ENCODE data around the gene MRPL24. TPM values are rescaled to one million over a fixed set of nuclear protein-coding genes. Genes with fewer than 3 reads are reported as not detected.
A peak's percentile ranks its signal among the peaks of the same experiment; 100 is the strongest.

The MRPL24 gene
- total and polyA plus RNA-seq, 2 of the 13 experiments (the other 11 are each of a cell fraction or from before 2014, with no cell fraction given): 38.1 to 42.9 TPM

DNA sequence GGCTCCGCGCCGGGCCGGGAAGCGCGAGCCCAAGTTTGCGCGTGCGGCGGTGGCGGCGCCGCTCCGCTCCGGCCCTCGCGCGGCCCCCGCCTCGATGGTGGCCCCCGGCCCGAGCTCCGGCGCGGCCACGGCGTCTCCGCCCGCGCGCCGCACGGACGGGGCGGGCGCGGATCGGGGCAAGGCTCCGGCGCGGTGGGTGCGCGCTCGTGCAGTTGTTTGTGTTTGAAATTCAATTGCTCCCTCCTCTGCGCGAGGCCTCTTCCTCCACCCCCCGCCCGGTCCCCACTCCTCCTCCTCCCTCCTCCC, 10.5 kb upstream of the MRPL24 start, which contains the start of gene HDGF (continued):
- TF ChIP-seq SIN3A (IDR thresholded peaks at IDR 0.05; ENCODE audit: borderline replicate concordance, low read depth, low read length) (no peak), ZNF160 (CRISPR knock-in tag; IDR thresholded peaks at IDR 0.05) (no peak), ZNF20 (CRISPR knock-in tag; IDR thresholded peaks at IDR 0.05) (0 out of 2 replicates have a peak, but pooled peaks have one; percentile 17), ZFP36 (IDR thresholded peaks at IDR 0.05; ENCODE audit: borderline replicate concordance, low read depth, low read length, partially characterized antibody) (no peak), ZNF354B (CRISPR knock-in tag; IDR thresholded peaks at IDR 0.05) (no peak), LCORL (IDR thresholded peaks at IDR 0.05) (no peak), LCORL (CRISPR knock-in tag; IDR thresholded peaks at IDR 0.05) (no peak), CCDC6 (CRISPR knock-in tag; IDR thresholded peaks at IDR 0.05) (no peak), PAF1 (CRISPR knock-in tag; IDR thresholded peaks at IDR 0.05) (no peak), HOXA9 (CRISPR knock-in tag; IDR thresholded peaks at IDR 0.05; ENCODE audit: borderline replicate concordance) (no peak; the same call in 1 of the 2 replicates), TSC22D2 (CRISPR knock-in tag; IDR thresholded peaks at IDR 0.05; ENCODE audit: borderline replicate concordance) (no peak), PLRG1 (conservative IDR thresholded peaks at IDR 0.05) (no peak), ZNF543 (CRISPR knock-in tag; IDR thresholded peaks at IDR 0.05) (no peak), ZEB1 (IDR thresholded peaks at IDR 0.05; ENCODE audit: insufficient replicate concordance, low read depth) (peak; percentile 12), ZNF569 (CRISPR knock-in tag; IDR thresholded peaks at IDR 0.05; ENCODE audit: borderline replicate concordance) (no peak), ZMYM3 (CRISPR knock-in tag; IDR thresholded peaks at IDR 0.05) (no peak), KLF12 (CRISPR knock-in tag; IDR thresholded peaks at IDR 0.05; ENCODE audit: borderline replicate concordance) (no peak), TGIF2 (CRISPR knock-in tag; IDR thresholded peaks at IDR 0.05) (no peak), AGO2 (optimal IDR thresholded peaks at IDR 0.05; ENCODE audit: low read depth, low read length) (peak; percentile 18), POGZ (CRISPR knock-in tag; IDR thresholded peaks at IDR 0.05) (no peak), YEATS2 (CRISPR knock-in tag; IDR thresholded peaks at IDR 0.05; ENCODE audit: borderline replicate concordance) (no peak), ZSCAN21 (CRISPR knock-in tag; IDR thresholded peaks at IDR 0.05; ENCODE audit: borderline replicate concordance) (0 out of 2 replicates have a peak, but pooled peaks have one; percentile 10), MIER3 (CRISPR knock-in tag; IDR thresholded peaks at IDR 0.05; ENCODE audit: borderline replicate concordance) (no peak)
- TF ChIP-seq, protein P1, sequence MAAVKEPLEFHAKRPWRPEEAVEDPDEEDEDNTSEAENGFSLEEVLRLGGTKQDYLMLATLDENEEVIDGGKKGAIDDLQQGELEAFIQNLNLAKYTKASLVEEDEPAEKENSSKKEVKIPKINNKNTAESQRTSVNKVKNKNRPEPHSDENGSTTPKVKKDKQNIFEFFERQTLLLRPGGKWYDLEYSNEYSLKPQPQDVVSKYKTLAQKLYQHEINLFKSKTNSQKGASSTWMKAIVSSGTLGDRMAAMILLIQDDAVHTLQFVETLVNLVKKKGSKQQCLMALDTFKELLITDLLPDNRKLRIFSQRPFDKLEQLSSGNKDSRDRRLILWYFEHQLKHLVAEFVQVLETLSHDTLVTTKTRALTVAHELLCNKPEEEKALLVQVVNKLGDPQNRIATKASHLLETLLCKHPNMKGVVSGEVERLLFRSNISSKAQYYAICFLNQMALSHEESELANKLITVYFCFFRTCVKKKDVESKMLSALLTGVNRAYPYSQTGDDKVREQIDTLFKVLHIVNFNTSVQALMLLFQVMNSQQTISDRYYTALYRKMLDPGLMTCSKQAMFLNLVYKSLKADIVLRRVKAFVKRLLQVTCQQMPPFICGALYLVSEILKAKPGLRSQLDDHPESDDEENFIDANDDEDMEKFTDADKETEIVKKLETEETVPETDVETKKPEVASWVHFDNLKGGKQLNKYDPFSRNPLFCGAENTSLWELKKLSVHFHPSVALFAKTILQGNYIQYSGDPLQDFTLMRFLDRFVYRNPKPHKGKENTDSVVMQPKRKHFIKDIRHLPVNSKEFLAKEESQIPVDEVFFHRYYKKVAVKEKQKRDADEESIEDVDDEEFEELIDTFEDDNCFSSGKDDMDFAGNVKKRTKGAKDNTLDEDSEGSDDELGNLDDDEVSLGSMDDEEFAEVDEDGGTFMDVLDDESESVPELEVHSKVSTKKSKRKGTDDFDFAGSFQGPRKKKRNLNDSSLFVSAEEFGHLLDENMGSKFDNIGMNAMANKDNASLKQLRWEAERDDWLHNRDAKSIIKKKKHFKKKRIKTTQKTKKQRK (IDR thresholded peaks at IDR 0.05; ENCODE audit: low read length): no peak
- TF ChIP-seq, protein P2, sequence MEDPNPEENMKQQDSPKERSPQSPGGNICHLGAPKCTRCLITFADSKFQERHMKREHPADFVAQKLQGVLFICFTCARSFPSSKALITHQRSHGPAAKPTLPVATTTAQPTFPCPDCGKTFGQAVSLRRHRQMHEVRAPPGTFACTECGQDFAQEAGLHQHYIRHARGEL (CRISPR knock-in tag; IDR thresholded peaks at IDR 0.05): no peak
- TF ChIP-seq, protein P3, sequence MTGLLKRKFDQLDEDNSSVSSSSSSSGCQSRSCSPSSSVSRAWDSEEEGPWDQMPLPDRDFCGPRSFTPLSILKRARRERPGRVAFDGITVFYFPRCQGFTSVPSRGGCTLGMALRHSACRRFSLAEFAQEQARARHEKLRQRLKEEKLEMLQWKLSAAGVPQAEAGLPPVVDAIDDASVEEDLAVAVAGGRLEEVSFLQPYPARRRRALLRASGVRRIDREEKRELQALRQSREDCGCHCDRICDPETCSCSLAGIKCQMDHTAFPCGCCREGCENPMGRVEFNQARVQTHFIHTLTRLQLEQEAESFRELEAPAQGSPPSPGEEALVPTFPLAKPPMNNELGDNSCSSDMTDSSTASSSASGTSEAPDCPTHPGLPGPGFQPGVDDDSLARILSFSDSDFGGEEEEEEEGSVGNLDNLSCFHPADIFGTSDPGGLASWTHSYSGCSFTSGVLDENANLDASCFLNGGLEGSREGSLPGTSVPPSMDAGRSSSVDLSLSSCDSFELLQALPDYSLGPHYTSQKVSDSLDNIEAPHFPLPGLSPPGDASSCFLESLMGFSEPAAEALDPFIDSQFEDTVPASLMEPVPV (CRISPR knock-in tag; IDR thresholded peaks at IDR 0.05): no peak
- TF ChIP-seq, protein P4, sequence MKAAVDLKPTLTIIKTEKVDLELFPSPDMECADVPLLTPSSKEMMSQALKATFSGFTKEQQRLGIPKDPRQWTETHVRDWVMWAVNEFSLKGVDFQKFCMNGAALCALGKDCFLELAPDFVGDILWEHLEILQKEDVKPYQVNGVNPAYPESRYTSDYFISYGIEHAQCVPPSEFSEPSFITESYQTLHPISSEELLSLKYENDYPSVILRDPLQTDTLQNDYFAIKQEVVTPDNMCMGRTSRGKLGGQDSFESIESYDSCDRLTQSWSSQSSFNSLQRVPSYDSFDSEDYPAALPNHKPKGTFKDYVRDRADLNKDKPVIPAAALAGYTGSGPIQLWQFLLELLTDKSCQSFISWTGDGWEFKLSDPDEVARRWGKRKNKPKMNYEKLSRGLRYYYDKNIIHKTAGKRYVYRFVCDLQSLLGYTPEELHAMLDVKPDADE (CRISPR knock-in tag; IDR thresholded peaks at IDR 0.05): no peak; the same call in 1 of the 2 replicates

Measured in HepG2 (cell line).